Brain microvascular endothelial cell (primary cell): Measurements from ENCODE around the gene LINC00237.

Source experiments
- DNase-seq: peaks from one replicate; pipeline ENCODE4 v3.0.0-alpha.2; 2020
- H3K27ac ChIP-seq: fragments of 250-450 bp; sonication (Bioruptor Pico); 2 replicates; pipeline ENCODE4 v1.5.1; 2020; ENCODE audit warnings: mild to moderate bottlenecking, moderate library complexity
- H3K27me3 ChIP-seq: fragments of 250-450 bp; sonication (Bioruptor Pico); replicated peaks from 2 replicates; pipeline ENCODE4 v1.5.1; 2020; ENCODE audit warnings: mild to moderate bottlenecking
- H3K36me3 ChIP-seq: fragments of 250-450 bp; sonication (Bioruptor Pico); replicated peaks from 2 replicates; pipeline ENCODE4 v1.5.1; 2020; ENCODE audit warnings: mild to moderate bottlenecking
- H3K4me3 ChIP-seq: 2 replicates; pipeline ENCODE4 v1.5.1; 2011; ENCODE audit warnings: low read depth, mild to moderate bottlenecking, control low read depth, low read length, moderate library complexity
- in situ Hi-C: cut with HindIII; loops from 2 replicates; pipeline ENCODE4 v1.10.0; 2017; ENCODE audit warnings: low sequenced_read_pairs, low pct_ligation_motif_present
- TF ChIP-seq, protein P1 (sequence below): IDR thresholded peaks from 2 replicates; pipeline ENCODE4 v1.5.1; 2011; ENCODE audit warnings: low read depth, mild to moderate bottlenecking, moderate library complexity, low read length, control low read depth, inconsistent platforms; ENCODE audit errors: missing control alignments

The LINC00237 gene

DNA sequence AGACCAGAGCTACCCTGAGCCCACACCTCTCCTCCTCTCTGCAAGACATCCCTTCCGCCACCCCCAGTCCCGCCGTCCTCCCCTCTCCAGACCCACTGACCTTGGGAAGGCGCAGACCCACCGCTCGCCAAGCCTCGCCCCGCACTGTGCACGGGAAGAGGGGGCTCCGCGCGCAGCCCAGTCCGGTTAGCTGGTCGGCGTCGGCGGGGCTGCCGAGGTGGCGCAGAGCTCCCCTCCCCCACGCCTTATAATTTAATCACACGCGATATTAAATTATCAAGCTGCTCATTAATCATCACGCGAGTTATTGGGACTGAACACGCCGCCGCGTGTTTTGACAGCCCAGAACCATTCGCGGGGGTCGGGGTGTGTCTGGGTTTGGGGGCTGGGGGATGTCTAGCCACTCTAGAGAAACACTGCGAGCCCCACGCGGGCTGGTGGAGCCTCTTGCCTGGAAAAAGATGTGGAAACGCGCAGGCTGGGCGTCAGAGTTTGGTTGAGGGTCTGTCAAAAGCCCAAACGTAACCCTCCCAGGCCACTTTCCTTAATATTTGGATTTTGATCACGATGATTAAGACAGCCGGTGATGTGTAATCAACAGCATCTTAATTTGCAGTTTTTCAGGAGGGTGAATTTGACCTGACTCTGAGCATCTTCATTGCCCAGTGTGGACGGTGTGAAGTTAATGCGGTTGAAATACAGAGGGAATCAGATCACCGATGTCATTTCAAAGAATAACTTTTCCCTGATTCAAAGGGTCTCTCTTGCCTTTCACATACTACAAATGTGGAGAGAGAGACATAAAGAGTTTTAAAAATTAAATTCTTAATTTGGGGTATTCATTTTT is at the start of gene LINC00237:
LINC00237 (minus strand) TSS at position 188 of the 847 bp plus-strand sequence.
- H3K27me3 ChIP-seq = peaks cover 61% of the 10 kb centered on the region
- DNase-seq = no peak
- in situ Hi-C loops = no loop called here
- TF ChIP-seq, protein P1, sequence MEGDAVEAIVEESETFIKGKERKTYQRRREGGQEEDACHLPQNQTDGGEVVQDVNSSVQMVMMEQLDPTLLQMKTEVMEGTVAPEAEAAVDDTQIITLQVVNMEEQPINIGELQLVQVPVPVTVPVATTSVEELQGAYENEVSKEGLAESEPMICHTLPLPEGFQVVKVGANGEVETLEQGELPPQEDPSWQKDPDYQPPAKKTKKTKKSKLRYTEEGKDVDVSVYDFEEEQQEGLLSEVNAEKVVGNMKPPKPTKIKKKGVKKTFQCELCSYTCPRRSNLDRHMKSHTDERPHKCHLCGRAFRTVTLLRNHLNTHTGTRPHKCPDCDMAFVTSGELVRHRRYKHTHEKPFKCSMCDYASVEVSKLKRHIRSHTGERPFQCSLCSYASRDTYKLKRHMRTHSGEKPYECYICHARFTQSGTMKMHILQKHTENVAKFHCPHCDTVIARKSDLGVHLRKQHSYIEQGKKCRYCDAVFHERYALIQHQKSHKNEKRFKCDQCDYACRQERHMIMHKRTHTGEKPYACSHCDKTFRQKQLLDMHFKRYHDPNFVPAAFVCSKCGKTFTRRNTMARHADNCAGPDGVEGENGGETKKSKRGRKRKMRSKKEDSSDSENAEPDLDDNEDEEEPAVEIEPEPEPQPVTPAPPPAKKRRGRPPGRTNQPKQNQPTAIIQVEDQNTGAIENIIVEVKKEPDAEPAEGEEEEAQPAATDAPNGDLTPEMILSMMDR = no peak
- no peaks in the 10 kb centered on the region for H3K36me3 ChIP-seq
- H3K27ac ChIP-seq = no peak within 1 kb of the TSS
- H3K4me3 ChIP-seq = no peak within 1 kb of the TSS

DNA sequence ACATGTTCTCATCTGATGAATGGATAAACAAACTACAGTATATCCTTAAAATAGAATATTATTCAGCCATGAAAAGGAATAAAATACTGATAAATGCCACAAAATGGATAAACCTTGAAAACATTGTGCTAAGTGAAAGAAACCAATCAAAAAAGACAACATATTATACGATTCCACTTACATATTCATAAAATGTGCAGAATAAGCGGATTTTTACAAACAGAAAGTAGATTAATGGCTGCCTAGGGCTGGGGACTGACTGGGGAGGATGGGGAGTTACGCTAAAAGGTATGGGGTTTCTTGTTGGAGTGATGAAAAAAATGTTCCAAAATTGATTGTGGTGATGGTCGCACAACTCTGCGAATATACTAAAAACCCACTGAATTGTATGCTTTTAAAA is 49.1 kb upstream of the LINC00237 start:
- TF ChIP-seq, protein P1 = no peak
- H3K4me3 ChIP-seq = no peak overlapping the region
- in situ Hi-C loops = no loop called here
- H3K36me3 ChIP-seq = no peaks in the 10 kb centered on the region
- H3K27me3 ChIP-seq = no peaks in the 10 kb centered on the region
- no peak for DNase-seq
- H3K27ac ChIP-seq = no peak overlapping the region

DNA sequence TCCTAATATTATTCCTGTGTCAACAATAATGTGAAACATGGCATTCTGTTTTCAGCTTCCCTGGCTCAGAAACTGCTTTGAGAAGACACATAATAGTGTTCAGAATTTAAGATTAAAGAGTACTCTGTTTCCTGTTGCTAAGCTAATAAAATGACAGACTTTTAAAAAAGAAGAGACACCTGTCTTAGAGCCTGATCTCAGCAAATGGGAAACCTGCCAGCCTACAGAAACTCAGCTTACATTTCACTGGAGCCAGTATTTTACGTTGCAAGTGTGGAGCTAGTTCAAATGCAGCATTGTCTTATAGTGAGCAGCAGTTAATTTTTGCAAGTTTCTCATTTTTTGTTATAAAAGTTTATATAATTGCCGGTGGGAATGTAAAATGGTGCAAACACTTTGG is 48.5 kb upstream of the LINC00237 start:
- H3K27ac ChIP-seq = no peak overlapping the region
- no peaks in the 10 kb centered on the region for H3K36me3 ChIP-seq
- no peak for DNase-seq
- in situ Hi-C loops = no loop called here
- H3K27me3 ChIP-seq = no peaks in the 10 kb centered on the region
- H3K4me3 ChIP-seq = no peak overlapping the region
- TF ChIP-seq, protein P1 = no peak

DNA sequence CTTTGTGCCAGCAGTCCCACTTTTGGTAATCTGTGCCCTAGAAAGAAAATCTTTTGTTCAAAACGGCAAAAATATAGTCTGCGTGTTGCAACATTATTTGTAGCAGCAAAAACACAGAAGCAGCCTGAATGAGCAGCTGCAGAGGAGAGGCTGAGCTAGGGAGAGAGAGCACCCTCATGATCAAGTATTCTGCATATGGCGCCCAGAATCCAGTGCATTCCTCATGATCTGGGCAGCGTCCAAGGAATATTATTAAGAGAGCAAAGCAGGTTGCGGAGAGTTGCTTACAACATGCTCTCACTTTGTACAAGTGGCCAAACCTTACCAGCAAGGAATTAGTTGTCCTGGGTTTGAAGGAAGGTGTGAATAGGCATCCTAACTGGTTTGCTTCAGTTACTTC is 45.6 kb upstream of the LINC00237 start:
- Histone ChIP-seq H3K36me3 (no peaks in the 10 kb centered on the region), H3K27ac (no peak overlapping the region), H3K27me3 (no peaks in the 10 kb centered on the region), H3K4me3 (no peak overlapping the region)
- DNase-seq = no peak
- in situ Hi-C loops = no loop called here
- TF ChIP-seq, protein P1 = no peak

DNA sequence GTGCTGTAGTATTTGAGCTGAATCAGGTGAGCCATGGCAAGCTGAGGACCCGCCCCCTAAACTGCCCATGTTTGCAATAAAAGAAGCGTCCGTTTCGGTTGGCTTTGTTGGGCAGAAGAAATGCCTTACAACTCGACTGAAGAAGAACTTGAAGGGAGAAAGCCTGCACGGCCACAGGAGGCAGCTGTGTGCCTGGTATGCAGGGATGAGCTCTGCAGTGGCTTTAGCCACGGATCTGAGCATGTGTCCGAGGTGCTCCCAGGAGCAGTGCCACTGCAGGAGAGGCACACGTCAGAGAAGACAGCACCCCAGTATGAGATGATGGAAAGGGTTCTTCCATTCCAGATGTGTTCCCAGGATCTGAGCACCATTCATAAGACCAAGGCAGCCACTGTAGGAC is 43.2 kb upstream of the LINC00237 start:
- Histone ChIP-seq H3K27ac (no peak overlapping the region), H3K27me3 (no peaks in the 10 kb centered on the region), H3K4me3 (no peak overlapping the region), H3K36me3 (no peaks in the 10 kb centered on the region)
- no peak for DNase-seq
- in situ Hi-C loops = no loop called here
- TF ChIP-seq, protein P1 = no peak
